MCF 10A (cell line): ENCODE results near the gene CAMP. TPM values are rescaled to one million over a fixed set of nuclear protein-coding genes. Genes with fewer than 3 reads are reported as not detected.

Experiments used
- BruUV-seq: library from RNA; stranded (reverse); fragments of 400-500 nt; replicated peaks from 2 replicates; lab custom pipeline; 2021; lab: Mats Ljungman, UMichigan
- CTCF ChIA-PET: fragments of 300-600 bp; sonication (Branson Sonifier 250); formaldehyde crosslinking; extraction: SDS; loops from one replicate; lab custom pipeline; 2021; ENCODE audit warnings: antibody characterized with exemption, inconsistent platforms; lab: Yijun Ruan, JAX
- POLR2A ChIA-PET: fragments of 300-600, 350-650 bp; sonication (Branson Sonifier 250); formaldehyde crosslinking; extraction: SDS; loops from one replicate; lab custom pipeline; 2020; ENCODE audit warnings: antibody characterized with exemption, inconsistent platforms; lab: Yijun Ruan, JAX
- DNase-seq: peaks from one replicate; pipeline ENCODE4 v3.0.0-alpha.2; 2018; ENCODE audit not compliant: unreplicated experiment
- H3K27ac Mint-ChIP-seq: one replicate; pipeline ENCODE4 v1.8.0; 2022; ENCODE audit warnings: mild to moderate bottlenecking, low read depth, mixed read lengths; ENCODE audit not compliant: unreplicated experiment
- H3K27me3 Mint-ChIP-seq: one replicate; pipeline ENCODE4 v1.8.0; 2022; ENCODE audit warnings: mixed read lengths; ENCODE audit not compliant: insufficient read depth, unreplicated experiment
- H3K36me3 Mint-ChIP-seq: one replicate; pipeline ENCODE4 v1.8.0; 2022; ENCODE audit warnings: mild to moderate bottlenecking, moderate library complexity, mixed read lengths; ENCODE audit not compliant: insufficient read depth, unreplicated experiment
- H3K4me1 Mint-ChIP-seq: one replicate; pipeline ENCODE4 v1.8.0; 2022; ENCODE audit warnings: mixed read lengths; ENCODE audit not compliant: insufficient read depth, unreplicated experiment
- H3K4me3 Mint-ChIP-seq: one replicate; pipeline ENCODE4 v1.8.0; 2022; ENCODE audit warnings: mild to moderate bottlenecking, moderate library complexity, mixed read lengths; ENCODE audit not compliant: unreplicated experiment
- H3K9me3 Mint-ChIP-seq: one replicate; pipeline ENCODE4 v1.8.0; 2022; ENCODE audit warnings: mixed read lengths; ENCODE audit not compliant: unreplicated experiment
- intact Hi-C: fragments of 100-400 bp; cut with micrococcal nuclease; formaldehyde crosslinking; loops from 2 replicates; pipeline ENCODE4 v1.14.1; 2022
- total RNA-seq: library from RNA; stranded (reverse); gene quantifications from 2 replicates; pipeline ENCODE4 v1.2.3, GENCODE V29; 2022
- TF ChIP-seq, protein P1 (sequence below): fragments of 200-600 bp; IDR thresholded peaks from one replicate; pipeline ENCODE4 v1.8.0; 2022; ENCODE audit warnings: antibody characterized with exemption, mild to moderate bottlenecking; ENCODE audit not compliant: unreplicated experiment

CAMP gene
- total RNA-seq, 1 experiment from 2014 or later, result 0.72 TPM

DNA sequence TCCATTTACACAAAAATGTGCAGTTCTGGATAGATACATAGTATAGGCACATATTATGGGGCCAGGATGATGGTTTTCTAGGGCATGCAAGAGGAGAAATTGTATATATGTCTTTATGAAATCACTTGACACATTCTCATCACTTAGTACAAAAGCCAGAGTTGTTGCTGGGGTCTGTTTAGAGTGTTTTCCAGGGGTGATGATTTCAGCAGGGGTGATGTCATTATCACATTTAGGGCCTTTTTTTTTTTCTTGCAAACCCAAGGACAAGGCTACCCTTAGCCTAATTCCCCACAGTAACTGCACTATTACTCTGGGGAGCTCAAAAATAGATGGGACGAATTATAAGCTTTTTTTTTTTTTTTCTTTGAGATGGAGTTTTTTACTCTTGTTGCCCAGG, 21.2 kb downstream of the CAMP start:
- H3K36me3 Mint-ChIP-seq, result peaks cover 25% of the 10 kb centered on the region
- intact Hi-C loops, result no loop called here
- H3K9me3 Mint-ChIP-seq, result no peaks in the 10 kb centered on the region
- H3K4me3 Mint-ChIP-seq, result no peak overlapping the region
- no peaks in the 10 kb centered on the region for H3K4me1 Mint-ChIP-seq
- CTCF ChIA-PET, result interaction anchor here (0.6 to 1.8 kb wide), 4 partner anchors 11 to 191 kb away, joined by 4 to 8 read pairs (median 4); no protein-coding TSS in a partner anchor
- BruUV-seq, result no TSS peak
- DNase-seq, result no peak
- TF ChIP-seq, protein P1, sequence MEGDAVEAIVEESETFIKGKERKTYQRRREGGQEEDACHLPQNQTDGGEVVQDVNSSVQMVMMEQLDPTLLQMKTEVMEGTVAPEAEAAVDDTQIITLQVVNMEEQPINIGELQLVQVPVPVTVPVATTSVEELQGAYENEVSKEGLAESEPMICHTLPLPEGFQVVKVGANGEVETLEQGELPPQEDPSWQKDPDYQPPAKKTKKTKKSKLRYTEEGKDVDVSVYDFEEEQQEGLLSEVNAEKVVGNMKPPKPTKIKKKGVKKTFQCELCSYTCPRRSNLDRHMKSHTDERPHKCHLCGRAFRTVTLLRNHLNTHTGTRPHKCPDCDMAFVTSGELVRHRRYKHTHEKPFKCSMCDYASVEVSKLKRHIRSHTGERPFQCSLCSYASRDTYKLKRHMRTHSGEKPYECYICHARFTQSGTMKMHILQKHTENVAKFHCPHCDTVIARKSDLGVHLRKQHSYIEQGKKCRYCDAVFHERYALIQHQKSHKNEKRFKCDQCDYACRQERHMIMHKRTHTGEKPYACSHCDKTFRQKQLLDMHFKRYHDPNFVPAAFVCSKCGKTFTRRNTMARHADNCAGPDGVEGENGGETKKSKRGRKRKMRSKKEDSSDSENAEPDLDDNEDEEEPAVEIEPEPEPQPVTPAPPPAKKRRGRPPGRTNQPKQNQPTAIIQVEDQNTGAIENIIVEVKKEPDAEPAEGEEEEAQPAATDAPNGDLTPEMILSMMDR, result no peak
- no peaks in the 10 kb centered on the region for H3K27me3 Mint-ChIP-seq
- H3K27ac Mint-ChIP-seq, result no peak overlapping the region
- POLR2A ChIA-PET, result interaction anchor here (0.6 to 1.2 kb wide), 4 partner anchors 23 to 313 kb away, joined by 3 to 4 read pairs (median 4); no protein-coding TSS in a partner anchor

DNA sequence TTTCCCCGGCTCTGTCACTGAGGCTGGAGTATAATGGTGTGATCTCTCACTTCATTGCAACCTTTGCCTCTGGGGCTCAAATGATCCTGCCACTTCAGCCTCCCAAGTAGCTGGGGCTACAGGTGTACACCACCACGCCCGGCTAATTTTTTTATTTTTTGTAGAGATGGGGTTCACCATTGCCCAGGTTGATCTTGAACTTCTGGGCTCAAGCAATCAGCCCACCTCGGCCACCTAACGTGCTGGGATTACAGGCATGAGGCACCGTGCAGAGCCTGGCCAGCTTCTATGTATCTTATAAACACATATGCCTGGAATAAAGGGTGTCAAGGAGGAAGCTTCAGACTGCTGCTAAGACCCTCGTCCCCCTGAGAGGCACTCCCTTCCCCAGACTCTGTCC, 21.8 kb downstream of the CAMP start:
- BruUV-seq, result no TSS peak
- Mint-ChIP-seq H3K36me3 (peaks cover 31% of the 10 kb centered on the region), H3K27me3 (no peaks in the 10 kb centered on the region), H3K4me3 (no peak overlapping the region), H3K4me1 (no peaks in the 10 kb centered on the region), H3K9me3 (no peaks in the 10 kb centered on the region), H3K27ac (no peak overlapping the region)
- POLR2A ChIA-PET, result interaction anchor here (0.6 to 0.9 kb wide), 4 partner anchors 19 to 1066 kb away, joined by 3 read pairs; no protein-coding TSS in a partner anchor
- TF ChIP-seq, protein P1, result no peak
- no peak for DNase-seq
- CTCF ChIA-PET, result interaction anchor here (0.6 to 1.8 kb wide), 5 partner anchors 12 to 1294 kb away, joined by 3 to 8 read pairs (median 4); partner anchors contain the start of genes CCDC51 and TMA7
- intact Hi-C loops, result no loop called here

DNA sequence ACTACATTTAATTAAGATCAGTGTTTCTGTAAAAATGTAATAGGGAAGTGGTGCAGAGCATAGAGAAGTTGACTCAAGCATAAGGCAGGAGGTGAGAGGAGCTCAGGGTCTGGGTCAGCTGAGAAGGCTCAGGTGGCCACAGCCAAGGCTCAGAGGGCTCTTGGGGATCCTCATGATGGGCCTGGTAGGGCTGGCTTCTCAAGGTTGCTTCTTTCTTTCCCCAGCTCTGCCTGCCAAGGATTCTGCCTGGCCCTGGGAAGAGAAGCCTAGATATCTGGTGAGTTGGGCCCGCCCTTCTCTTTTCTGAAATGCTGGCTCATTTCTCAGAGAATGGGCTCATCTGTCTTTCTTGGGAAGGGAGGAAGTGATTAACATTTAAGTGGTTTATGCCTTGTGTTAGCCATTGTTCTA, 24.1 kb downstream of the CAMP start:
- Mint-ChIP-seq H3K36me3 (peaks cover 35% of the 10 kb centered on the region), H3K4me1 (no peaks in the 10 kb centered on the region), H3K27me3 (no peaks in the 10 kb centered on the region), H3K4me3 (no peak overlapping the region), H3K9me3 (no peaks in the 10 kb centered on the region), H3K27ac (no peak overlapping the region)
- intact Hi-C loops, result no loop called here
- ChIA-PET POLR2A (interaction anchor here (0.6 to 1.3 kb wide), 2 partner anchors 20 to 154 kb away, joined by 3 to 7 read pairs; no protein-coding TSS in a partner anchor), CTCF (no interaction called here)
- no TSS peak for BruUV-seq
- TF ChIP-seq, protein P1, result no peak
- no peak for DNase-seq

DNA sequence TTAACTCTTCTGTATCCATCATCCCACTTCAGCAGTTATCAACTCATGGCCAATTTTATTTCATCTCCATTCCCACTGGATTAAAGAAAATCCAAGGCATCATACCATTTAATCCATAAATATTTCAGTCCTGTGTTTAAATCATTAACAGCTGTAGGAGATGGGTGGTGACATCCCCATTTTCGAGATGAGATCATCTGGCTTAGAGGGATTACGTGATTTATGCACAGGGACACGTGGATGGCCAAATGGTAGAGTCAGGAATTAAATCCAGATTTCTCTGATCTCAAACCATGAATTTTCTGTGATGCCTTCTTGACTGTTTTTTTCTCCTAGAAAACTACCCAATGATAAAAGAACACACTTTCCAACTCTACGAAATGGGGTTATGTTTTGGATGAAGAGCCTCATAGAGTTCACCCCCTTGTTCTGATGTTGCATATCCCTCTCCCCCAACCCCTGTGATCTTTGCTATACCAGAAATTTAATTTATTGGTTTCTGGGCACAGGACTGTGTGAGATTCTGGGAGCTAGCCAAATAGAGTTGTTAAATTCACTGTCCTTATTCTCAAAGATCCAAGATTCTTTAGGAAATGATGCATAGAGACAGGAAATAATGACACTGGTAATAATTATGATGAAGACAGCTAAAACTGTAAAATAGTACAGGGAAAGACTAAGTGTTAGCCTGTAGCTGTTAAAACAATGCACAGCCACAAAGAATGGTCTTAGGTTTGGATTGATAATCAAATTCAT, 25.0 kb downstream of the CAMP start:
- TF ChIP-seq, protein P1, result no peak
- ChIA-PET POLR2A (interaction anchor here (1.1 to 1.3 kb wide), 2 partner anchors 12 to 20 kb away, joined by 4 to 7 read pairs; no protein-coding TSS in a partner anchor), CTCF (interaction anchor here (0.6 to 2.1 kb wide), 4 partner anchors 23 to 258 kb away, joined by 3 to 14 read pairs (median 3); no protein-coding TSS in a partner anchor)
- H3K9me3 Mint-ChIP-seq, result no peaks in the 10 kb centered on the region
- H3K4me1 Mint-ChIP-seq, result no peaks in the 10 kb centered on the region
- no peaks in the 10 kb centered on the region for H3K27me3 Mint-ChIP-seq
- no peak overlapping the region for H3K4me3 Mint-ChIP-seq
- DNase-seq, result no peak
- peaks cover 39% of the 10 kb centered on the region for H3K36me3 Mint-ChIP-seq
- no peak overlapping the region for H3K27ac Mint-ChIP-seq
- intact Hi-C loops, result no loop called here
- TSS peak; percentile 22 for BruUV-seq
